COR-L47 (cell line): Measurements from ENCODE around the gene UBR2.

Experiments
- DNase-seq: peaks from one replicate; lab custom pipeline; 2025; lab: John Stamatoyannopoulos, UW

UBR2 gene

GRCh38 chr6:42563697-42564505, at the start of gene UBR2:
Gene UBR2 (plus strand): TSS chr6:42564029. CDS start chr6:42564320, 291 bp downstream.
- peak; percentile 98 for DNase-seq

- DNase-seq = no peak
These were observed 49.1 kb upstream of the UBR2 start for GRCh38 chr6:42514745-42515144.

GRCh38 chr6:42519779-42520178, 44.0 kb upstream of the UBR2 start:
- no peak for DNase-seq

- DNase-seq = no peak
These were observed 42.8 kb upstream of the UBR2 start for GRCh38 chr6:42520786-42521607.

GRCh38 chr6:42522036-42522435, 41.8 kb upstream of the UBR2 start:
- DNase-seq = no peak

GRCh38 chr6:42522942-42523814, 40.7 kb upstream of the UBR2 start:
- DNase-seq = no peak

- no peak for DNase-seq
These were observed 38.6 kb upstream of the UBR2 start for GRCh38 chr6:42525206-42525605.

- no peak for DNase-seq
These were observed 37.2 kb upstream of the UBR2 start for GRCh38 chr6:42526616-42527015.

- no peak for DNase-seq
These were observed 36.6 kb upstream of the UBR2 start for GRCh38 chr6:42527204-42527603.

GRCh38 chr6:42530296-42530695, 33.5 kb upstream of the UBR2 start:
- no peak for DNase-seq

GRCh38 chr6:42530751-42531150, 33.1 kb upstream of the UBR2 start:
- no peak for DNase-seq

GRCh38 chr6:42532038-42532669, 31.7 kb upstream of the UBR2 start:
- DNase-seq = peak; percentile 66

GRCh38 chr6:42533794-42534193, 30.0 kb upstream of the UBR2 start:
- no peak for DNase-seq

GRCh38 chr6:42537536-42537935, 26.3 kb upstream of the UBR2 start:
- no peak for DNase-seq

GRCh38 chr6:42539135-42539534, 24.7 kb upstream of the UBR2 start:
- no peak for DNase-seq

- no peak for DNase-seq
These were observed 18.5 kb upstream of the UBR2 start for GRCh38 chr6:42545226-42545773.

GRCh38 chr6:42547407-42548329, 16.2 kb upstream of the UBR2 start:
- peak; percentile 63 for DNase-seq

- no peak for DNase-seq
These were observed 13.6 kb upstream of the UBR2 start for GRCh38 chr6:42550277-42550676.

GRCh38 chr6:42551217-42551616, 12.6 kb upstream of the UBR2 start:
- DNase-seq = no peak

GRCh38 chr6:42552380-42552779, 11.4 kb upstream of the UBR2 start:
- no peak for DNase-seq
